Measurements from ENCODE around the gene PTPRN2.

Gene PTPRN2

DNA sequence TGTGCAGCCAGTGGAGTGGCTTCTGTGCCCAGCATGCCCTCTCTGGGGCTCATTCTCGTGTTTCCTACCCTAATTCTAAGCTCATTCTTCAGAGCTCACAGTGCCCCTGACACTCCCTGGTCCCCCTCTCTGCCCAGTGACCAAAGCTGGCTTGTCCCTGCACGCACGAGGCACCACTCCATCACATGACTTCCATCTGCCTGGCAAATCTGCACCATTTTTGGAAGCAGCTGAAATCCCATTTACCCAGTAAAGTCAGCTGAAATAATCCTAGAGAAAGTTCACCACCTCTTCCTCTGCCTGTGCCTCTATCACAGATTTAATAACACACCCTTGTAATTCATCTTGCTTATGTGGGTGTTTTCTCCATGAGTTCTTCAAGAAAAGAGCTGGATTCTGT, 616.9 kb downstream of the PTPRN2 start:
- H3K4me3 ChIP-seq (ENCODE audit: low read depth, low read length), result no peak overlapping the region
- TF ChIP-seq, protein P1, sequence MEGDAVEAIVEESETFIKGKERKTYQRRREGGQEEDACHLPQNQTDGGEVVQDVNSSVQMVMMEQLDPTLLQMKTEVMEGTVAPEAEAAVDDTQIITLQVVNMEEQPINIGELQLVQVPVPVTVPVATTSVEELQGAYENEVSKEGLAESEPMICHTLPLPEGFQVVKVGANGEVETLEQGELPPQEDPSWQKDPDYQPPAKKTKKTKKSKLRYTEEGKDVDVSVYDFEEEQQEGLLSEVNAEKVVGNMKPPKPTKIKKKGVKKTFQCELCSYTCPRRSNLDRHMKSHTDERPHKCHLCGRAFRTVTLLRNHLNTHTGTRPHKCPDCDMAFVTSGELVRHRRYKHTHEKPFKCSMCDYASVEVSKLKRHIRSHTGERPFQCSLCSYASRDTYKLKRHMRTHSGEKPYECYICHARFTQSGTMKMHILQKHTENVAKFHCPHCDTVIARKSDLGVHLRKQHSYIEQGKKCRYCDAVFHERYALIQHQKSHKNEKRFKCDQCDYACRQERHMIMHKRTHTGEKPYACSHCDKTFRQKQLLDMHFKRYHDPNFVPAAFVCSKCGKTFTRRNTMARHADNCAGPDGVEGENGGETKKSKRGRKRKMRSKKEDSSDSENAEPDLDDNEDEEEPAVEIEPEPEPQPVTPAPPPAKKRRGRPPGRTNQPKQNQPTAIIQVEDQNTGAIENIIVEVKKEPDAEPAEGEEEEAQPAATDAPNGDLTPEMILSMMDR (IDR thresholded peaks at IDR 0.05; ENCODE audit: low read depth, low read length), result no peak

- no peak overlapping the region for H3K4me3 ChIP-seq (ENCODE audit: low read depth, low read length)
- TF ChIP-seq, protein P1 (IDR thresholded peaks at IDR 0.05; ENCODE audit: low read depth, low read length), result no peak
Measured at GRCh38 chr7:157969995-157970394, 617.6 kb downstream of the PTPRN2 start.

DNA sequence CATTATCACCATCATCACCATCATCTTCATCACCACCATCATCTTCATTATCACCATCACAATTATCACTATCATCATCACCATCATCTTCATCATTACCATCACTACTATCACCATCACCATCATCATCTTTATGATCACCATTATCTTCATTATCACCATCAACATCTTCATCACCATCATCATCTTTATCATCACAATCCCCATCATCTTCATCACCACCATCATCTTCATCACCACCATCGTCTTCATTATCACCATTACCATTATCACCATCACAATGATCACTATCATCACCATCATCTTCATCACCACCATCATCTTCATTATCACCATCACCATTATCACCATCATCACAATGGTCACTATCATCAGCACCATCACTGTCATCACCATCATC, 621.1 kb downstream of the PTPRN2 start:
- no peak overlapping the region for H3K4me3 ChIP-seq (ENCODE audit: low read depth, low read length)
- TF ChIP-seq, protein P1 (IDR thresholded peaks at IDR 0.05; ENCODE audit: low read depth, low read length), result no peak

DNA sequence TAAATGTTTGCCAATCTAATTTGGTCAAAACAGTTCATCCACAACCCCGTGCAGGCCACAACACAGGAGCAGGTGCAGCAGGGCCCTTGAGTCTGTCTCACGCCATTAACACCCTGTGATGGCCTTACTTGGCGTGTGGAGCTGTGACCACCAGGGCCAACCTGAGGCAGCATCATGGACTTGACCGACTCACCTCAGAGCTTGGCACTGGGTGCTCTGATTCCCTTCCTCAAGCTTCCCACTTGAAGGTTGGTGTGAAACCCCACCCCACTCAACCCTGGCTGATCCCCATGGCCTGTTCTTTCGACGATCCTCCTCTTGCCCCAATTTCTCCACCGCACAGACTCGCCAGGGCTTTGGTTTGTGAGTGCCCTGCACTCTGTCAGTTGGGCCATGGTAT, 623.1 kb downstream of the PTPRN2 start:
- TF ChIP-seq, protein P1 (IDR thresholded peaks at IDR 0.05; ENCODE audit: low read depth, low read length), result no peak
- no peak overlapping the region for H3K4me3 ChIP-seq (ENCODE audit: low read depth, low read length)

- no peak overlapping the region for H3K4me3 ChIP-seq (ENCODE audit: low read depth, low read length)
- TF ChIP-seq, protein P1 (IDR thresholded peaks at IDR 0.05; ENCODE audit: low read depth, low read length), result no peak
Measured at GRCh38 chr7:157964016-157964415, 623.6 kb downstream of the PTPRN2 start.

GRCh38 chr7:157963526-157963925, 624.1 kb downstream of the PTPRN2 start:
- no peak overlapping the region for H3K4me3 ChIP-seq (ENCODE audit: low read depth, low read length)
- TF ChIP-seq, protein P1 (IDR thresholded peaks at IDR 0.05; ENCODE audit: low read depth, low read length), result no peak

- no peak overlapping the region for H3K4me3 ChIP-seq (ENCODE audit: low read depth, low read length)
- TF ChIP-seq, protein P1 (IDR thresholded peaks at IDR 0.05; ENCODE audit: low read depth, low read length), result no peak
Measured at GRCh38 chr7:157962458-157963306, 624.9 kb downstream of the PTPRN2 start.

Measured in WI38 (cell line).